Loucy (cell line): ENCODE results near the gene ARID1B.

Experiments
- H2AFZ ChIP-seq: fragments of 200-600 bp; sonication (generic); 2 replicates; pipeline ENCODE4 v1.6.0; 2016; ENCODE audit warnings: antibody characterized with exemption, mild to moderate bottlenecking, low read length, moderate library complexity
- H3F3A ChIP-seq: fragments of 200-600 bp; 2 replicates; pipeline ENCODE4 v1.6.0; 2016; ENCODE audit warnings: antibody characterized with exemption, low read depth, mild to moderate bottlenecking
- H3K27me3 ChIP-seq: fragments of 200-600 bp; sonication (generic); 2 replicates; pipeline ENCODE4 v1.6.1; 2014; ENCODE audit warnings: low read length, mild to moderate bottlenecking; ENCODE audit not compliant: insufficient read depth, poor library complexity, severe bottlenecking
- H3K36me3 ChIP-seq: fragments of 200-600 bp; sonication (generic); 2 replicates; pipeline ENCODE4 v1.6.1; 2016; ENCODE audit warnings: low read length; ENCODE audit not compliant: insufficient read depth
- H3K4me1 ChIP-seq: fragments of 200-600 bp; sonication (generic); 2 replicates; pipeline ENCODE4 v1.5.1; 2014; ENCODE audit warnings: low read length, mild to moderate bottlenecking; ENCODE audit not compliant: insufficient read depth, poor library complexity, severe bottlenecking
- H3K4me2 ChIP-seq: fragments of 200-600 bp; sonication (generic); 2 replicates; pipeline ENCODE4 v1.6.0; 2014; ENCODE audit warnings: antibody characterized with exemption, low read length, low read depth, mild to moderate bottlenecking; ENCODE audit not compliant: poor library complexity, severe bottlenecking
- H3K4me3 ChIP-seq: fragments of 200-600 bp; sonication (generic); 2 replicates; pipeline ENCODE4 v1.5.1; 2014; ENCODE audit warnings: low read length, mild to moderate bottlenecking, mixed read lengths; ENCODE audit not compliant: poor library complexity, severe bottlenecking
- H3K79me2 ChIP-seq: fragments of 200-600 bp; sonication (generic); 2 replicates; pipeline ENCODE4 v1.6.1; 2014; ENCODE audit warnings: low read length; ENCODE audit not compliant: insufficient read depth
- H3K9ac ChIP-seq: fragments of 200-600 bp; sonication (generic); 2 replicates; pipeline ENCODE4 v1.6.0; 2014; ENCODE audit warnings: mild to moderate bottlenecking, low read depth, low read length, moderate library complexity; ENCODE audit not compliant: poor library complexity, severe bottlenecking
- H3K9me2 ChIP-seq: fragments of 200-600 bp; sonication (generic); replicated peaks from 2 replicates; pipeline ENCODE4 v1.6.1; 2016; ENCODE audit warnings: low read depth, low read length, mixed read lengths
- H3K9me3 ChIP-seq: fragments of 200-600 bp; sonication (generic); 2 replicates; pipeline ENCODE4 v1.6.1; 2014; ENCODE audit warnings: mild to moderate bottlenecking, antibody characterized with exemption, low read length, low read depth; ENCODE audit not compliant: insufficient read depth
- H4K20me1 ChIP-seq: fragments of 200-600 bp; sonication (generic); 2 replicates; pipeline ENCODE4 v1.6.0; 2014; ENCODE audit warnings: antibody characterized with exemption, low read length, mild to moderate bottlenecking; ENCODE audit not compliant: insufficient read depth, poor library complexity, severe bottlenecking
- EZH2phosphoT487 ChIP-seq: fragments of 200-600 bp; IDR thresholded peaks from 2 replicates; pipeline ENCODE4 v1.6.1; 2018; ENCODE audit warnings: antibody characterized with exemption, mild to moderate bottlenecking, moderate library complexity, borderline replicate concordance
- TF ChIP-seq, protein P1 (sequence below): fragments of 200-600 bp; sonication (generic); conservative IDR thresholded peaks from 2 replicates; pipeline ENCODE4 v1.5.1; 2014; ENCODE audit warnings: mild to moderate bottlenecking, antibody characterized with exemption, low read length

Gene ARID1B

DNA sequence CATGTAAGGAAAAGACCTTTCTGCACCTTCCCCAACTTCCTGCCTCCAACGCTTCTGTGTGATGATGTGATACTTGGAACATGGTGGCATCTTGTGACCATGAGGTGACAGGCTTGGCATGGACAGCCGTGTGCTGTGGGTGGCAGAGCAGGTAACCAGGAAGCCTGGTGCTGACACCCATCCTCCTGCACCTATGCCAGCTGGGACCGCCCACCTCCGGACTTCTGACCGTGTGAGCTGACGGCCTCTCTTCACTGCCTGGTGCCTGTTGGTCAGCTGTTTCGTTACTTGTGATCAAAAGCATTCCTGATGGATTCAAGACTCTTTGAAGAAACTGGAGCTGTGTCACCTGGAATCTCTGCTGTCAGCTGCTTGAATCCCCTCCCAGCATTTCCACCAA, 475.8 kb downstream of the ARID1B start:
- no peaks in the 10 kb centered on the region for H3K27me3 ChIP-seq
- no peak for TF ChIP-seq EZH2phosphoT487
- TF ChIP-seq, protein P1, sequence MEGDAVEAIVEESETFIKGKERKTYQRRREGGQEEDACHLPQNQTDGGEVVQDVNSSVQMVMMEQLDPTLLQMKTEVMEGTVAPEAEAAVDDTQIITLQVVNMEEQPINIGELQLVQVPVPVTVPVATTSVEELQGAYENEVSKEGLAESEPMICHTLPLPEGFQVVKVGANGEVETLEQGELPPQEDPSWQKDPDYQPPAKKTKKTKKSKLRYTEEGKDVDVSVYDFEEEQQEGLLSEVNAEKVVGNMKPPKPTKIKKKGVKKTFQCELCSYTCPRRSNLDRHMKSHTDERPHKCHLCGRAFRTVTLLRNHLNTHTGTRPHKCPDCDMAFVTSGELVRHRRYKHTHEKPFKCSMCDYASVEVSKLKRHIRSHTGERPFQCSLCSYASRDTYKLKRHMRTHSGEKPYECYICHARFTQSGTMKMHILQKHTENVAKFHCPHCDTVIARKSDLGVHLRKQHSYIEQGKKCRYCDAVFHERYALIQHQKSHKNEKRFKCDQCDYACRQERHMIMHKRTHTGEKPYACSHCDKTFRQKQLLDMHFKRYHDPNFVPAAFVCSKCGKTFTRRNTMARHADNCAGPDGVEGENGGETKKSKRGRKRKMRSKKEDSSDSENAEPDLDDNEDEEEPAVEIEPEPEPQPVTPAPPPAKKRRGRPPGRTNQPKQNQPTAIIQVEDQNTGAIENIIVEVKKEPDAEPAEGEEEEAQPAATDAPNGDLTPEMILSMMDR = no peak

DNA sequence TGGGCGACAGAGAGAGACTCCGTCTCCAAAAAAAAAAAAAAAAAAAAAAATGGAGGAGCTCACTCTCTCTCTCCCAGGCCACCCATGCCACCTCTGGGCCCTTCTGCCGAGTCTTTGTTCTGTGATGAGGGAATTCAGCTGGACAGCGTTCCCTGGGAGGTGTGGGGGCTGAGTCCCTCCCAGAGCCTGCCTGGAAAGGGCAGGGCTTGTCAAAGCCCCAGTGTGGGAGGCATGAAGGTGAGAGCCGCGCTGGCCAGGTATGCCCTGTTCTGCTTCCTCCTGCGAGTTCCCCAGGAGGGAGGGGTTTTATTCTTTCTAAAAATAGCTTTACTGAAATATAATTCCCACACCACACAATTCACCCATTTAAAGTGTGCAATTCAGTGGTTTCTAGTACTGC, 476.5 kb downstream of the ARID1B start:
- Histone ChIP-seq H3K9me3 (no peaks in the 10 kb centered on the region), H3K9me2 (no peaks in the 10 kb centered on the region), H3K27me3 (no peaks in the 10 kb centered on the region), H4K20me1 (no peaks in the 10 kb centered on the region), H3K4me3 (no peak overlapping the region), H2AFZ (no peak overlapping the region), H3K4me2 (no peak overlapping the region), H3K4me1 (no peaks in the 10 kb centered on the region), H3K9ac (no peak overlapping the region), H3F3A (no peaks in the 10 kb centered on the region), H3K79me2 (no peaks in the 10 kb centered on the region), H3K36me3 (no peaks in the 10 kb centered on the region)
- TF ChIP-seq EZH2phosphoT487 = no peak

More for the DNA sequence above, 475.8 kb downstream of the ARID1B start:
- no peaks in the 10 kb centered on the region for H4K20me1 ChIP-seq
- no peak overlapping the region for H3K9ac ChIP-seq
- H3K4me2 ChIP-seq = no peak overlapping the region
- H3K4me1 ChIP-seq = no peaks in the 10 kb centered on the region
- no peak overlapping the region for H2AFZ ChIP-seq
- no peaks in the 10 kb centered on the region for H3F3A ChIP-seq
- H3K9me3 ChIP-seq = 0 out of 2 replicates have a peak, but pooled peaks cover 4% of the 10 kb centered on the region
- no peak overlapping the region for H3K4me3 ChIP-seq
- no peaks in the 10 kb centered on the region for H3K9me2 ChIP-seq
- no peaks in the 10 kb centered on the region for H3K79me2 ChIP-seq
- no peaks in the 10 kb centered on the region for H3K36me3 ChIP-seq

DNA sequence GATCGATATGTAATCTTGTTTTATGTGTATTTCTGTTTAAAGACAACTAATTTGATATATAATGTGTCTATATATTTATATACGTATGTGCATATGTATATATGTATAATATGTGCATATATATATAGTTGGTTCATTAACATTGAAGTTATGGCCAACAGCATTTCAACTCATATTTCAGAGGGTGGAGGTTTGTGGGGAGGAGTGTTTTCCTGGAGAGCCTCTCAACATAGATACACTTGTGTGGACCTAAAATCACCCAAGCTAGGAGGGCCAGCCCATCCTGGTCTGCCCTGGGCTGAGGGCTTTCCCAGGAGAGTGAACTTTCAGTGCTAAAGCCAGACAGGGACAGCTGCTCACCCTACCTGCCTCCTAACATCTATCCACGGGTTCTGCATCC, 477.4 kb downstream of the ARID1B start:
- no peaks in the 10 kb centered on the region for H4K20me1 ChIP-seq
- H3K9me3 ChIP-seq = no peaks in the 10 kb centered on the region
- H3K79me2 ChIP-seq = no peaks in the 10 kb centered on the region
- no peaks in the 10 kb centered on the region for H3K9me2 ChIP-seq
- H3K4me1 ChIP-seq = no peaks in the 10 kb centered on the region
- H3K4me3 ChIP-seq = no peak overlapping the region
- no peaks in the 10 kb centered on the region for H3K27me3 ChIP-seq
- TF ChIP-seq, protein P1 = no peak
- TF ChIP-seq EZH2phosphoT487 = no peak
- H3K4me2 ChIP-seq = no peak overlapping the region
- H3K36me3 ChIP-seq = no peaks in the 10 kb centered on the region
- H3F3A ChIP-seq = no peaks in the 10 kb centered on the region
- H2AFZ ChIP-seq = no peak overlapping the region
- H3K9ac ChIP-seq = no peak overlapping the region

DNA sequence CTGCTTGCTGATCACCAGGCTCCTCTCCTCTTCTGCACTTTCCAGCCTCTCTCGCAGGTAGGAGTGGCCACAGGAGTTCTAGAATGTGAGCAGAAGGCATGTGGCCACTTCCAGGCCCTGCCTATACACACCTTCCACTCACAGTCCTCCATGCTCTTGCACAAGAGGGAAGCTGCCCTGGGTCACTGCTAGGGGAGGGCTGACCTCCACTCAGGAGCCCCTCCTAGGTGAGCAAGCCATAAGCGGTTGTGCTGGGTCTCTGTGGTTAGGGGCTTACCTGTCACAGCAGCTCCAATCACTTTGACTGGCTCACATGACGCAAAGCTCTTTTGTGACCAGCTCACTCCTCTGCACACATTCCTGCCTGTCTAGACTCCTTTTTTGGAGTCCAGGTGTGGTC, 477.9 kb downstream of the ARID1B start:
- H3K27me3 ChIP-seq = no peaks in the 10 kb centered on the region

More for the DNA sequence above, 477.9 kb downstream of the ARID1B start:
- H4K20me1 ChIP-seq = no peaks in the 10 kb centered on the region
- no peak overlapping the region for H3K9ac ChIP-seq
- no peaks in the 10 kb centered on the region for H3K9me3 ChIP-seq
- no peaks in the 10 kb centered on the region for H3K36me3 ChIP-seq
- H3K9me2 ChIP-seq = no peaks in the 10 kb centered on the region
- TF ChIP-seq, protein P1 = no peak
- no peak for TF ChIP-seq EZH2phosphoT487
- no peak overlapping the region for H2AFZ ChIP-seq
- no peak overlapping the region for H3K4me2 ChIP-seq
- no peaks in the 10 kb centered on the region for H3F3A ChIP-seq
- no peaks in the 10 kb centered on the region for H3K4me1 ChIP-seq
- H3K4me3 ChIP-seq = no peak overlapping the region
- H3K79me2 ChIP-seq = no peaks in the 10 kb centered on the region
